ENCODE measurements around the gene SPINDOC. TPM values are rescaled to one million over a fixed set of nuclear protein-coding genes. Genes with fewer than 3 reads are reported as not detected.

SPINDOC gene
- polyA plus RNA-seq, 1 donor (not counting 4 experiments of a cell fraction or from before 2014, with no cell fraction given): 8.1 TPM

- TF ChIP-seq, protein P1, sequence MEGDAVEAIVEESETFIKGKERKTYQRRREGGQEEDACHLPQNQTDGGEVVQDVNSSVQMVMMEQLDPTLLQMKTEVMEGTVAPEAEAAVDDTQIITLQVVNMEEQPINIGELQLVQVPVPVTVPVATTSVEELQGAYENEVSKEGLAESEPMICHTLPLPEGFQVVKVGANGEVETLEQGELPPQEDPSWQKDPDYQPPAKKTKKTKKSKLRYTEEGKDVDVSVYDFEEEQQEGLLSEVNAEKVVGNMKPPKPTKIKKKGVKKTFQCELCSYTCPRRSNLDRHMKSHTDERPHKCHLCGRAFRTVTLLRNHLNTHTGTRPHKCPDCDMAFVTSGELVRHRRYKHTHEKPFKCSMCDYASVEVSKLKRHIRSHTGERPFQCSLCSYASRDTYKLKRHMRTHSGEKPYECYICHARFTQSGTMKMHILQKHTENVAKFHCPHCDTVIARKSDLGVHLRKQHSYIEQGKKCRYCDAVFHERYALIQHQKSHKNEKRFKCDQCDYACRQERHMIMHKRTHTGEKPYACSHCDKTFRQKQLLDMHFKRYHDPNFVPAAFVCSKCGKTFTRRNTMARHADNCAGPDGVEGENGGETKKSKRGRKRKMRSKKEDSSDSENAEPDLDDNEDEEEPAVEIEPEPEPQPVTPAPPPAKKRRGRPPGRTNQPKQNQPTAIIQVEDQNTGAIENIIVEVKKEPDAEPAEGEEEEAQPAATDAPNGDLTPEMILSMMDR (optimal IDR thresholded peaks at IDR 0.05 in 1 of 3, IDR thresholded peaks at IDR 0.05 in 1 of 3, conservative IDR thresholded peaks at IDR 0.05 in 1 of 3; ENCODE audit: extremely low read depth in 1 of 3, insufficient read depth in 2 of 3, low read length in 3 of 3): no peak
- no peak for TF ChIP-seq EZH2 (IDR thresholded peaks at IDR 0.05; ENCODE audit: low read length)
- H3K27me3 ChIP-seq (ENCODE audit: control insufficient read depth, extremely low read depth, insufficient read depth, low read length): no peaks in the 10 kb centered on the region
- no peak overlapping the region for H3K4me3 ChIP-seq (ENCODE audit: control insufficient read depth in 2 of 3, extremely low read depth in 1 of 3, insufficient read depth in 2 of 3, low read depth in 1 of 3, low read length in 3 of 3)
- FAIRE-seq: no peak
- peaks cover 28% of the 10 kb centered on the region for H3K4me1 ChIP-seq (ENCODE audit: control insufficient read depth, extremely low read depth, insufficient read depth, low read length)
- H3K9ac ChIP-seq (ENCODE audit: control insufficient read depth, extremely low read depth, insufficient read depth, low read length): no peak overlapping the region
- no peak overlapping the region for H3K27ac ChIP-seq (ENCODE audit: control insufficient read depth, insufficient read depth, low read length)
- peaks cover 5 to 11% of the 10 kb centered on the region in 2 experiments for H3K36me3 ChIP-seq (ENCODE audit: control insufficient read depth in 2 of 2, extremely low read depth in 1 of 2, insufficient read depth in 2 of 2, low read length in 2 of 2)
- H3K9me3 ChIP-seq (ENCODE audit: control insufficient read depth, low read depth, low read length): no peaks in the 10 kb centered on the region
- H3K79me2 ChIP-seq (ENCODE audit: control insufficient read depth, insufficient read depth, low read length): peaks cover 86% of the 10 kb centered on the region
- no peak overlapping the region for H2AFZ ChIP-seq (ENCODE audit: control insufficient read depth, low read length)
- H3K9me1 ChIP-seq (ENCODE audit: control insufficient read depth, extremely low read depth, insufficient read depth, low read length): peaks cover 8% of the 10 kb centered on the region
- DNase-seq (ENCODE audit: low read depth, low spot score): no peak
- peaks cover 19% of the 10 kb centered on the region for H4K20me1 ChIP-seq (ENCODE audit: control insufficient read depth, extremely low read depth, insufficient read depth, low read length)
- no peak overlapping the region for H3K4me2 ChIP-seq (ENCODE audit: control insufficient read depth, extremely low read depth, insufficient read depth, low read depth, low read length)
- dilution Hi-C loops (cut with MboI; ENCODE audit: extremely low pct_ligation_motif_present, low sequenced_read_pairs): no loop called here
Observed at GRCh38 chr11:63849691-63850090, 36.4 kb downstream of the SPINDOC start.

- dilution Hi-C loops (cut with MboI; ENCODE audit: extremely low pct_ligation_motif_present, low sequenced_read_pairs): no loop called here
- DNase-seq (ENCODE audit: low read depth, low spot score): no peak
- TF ChIP-seq, protein P1 (optimal IDR thresholded peaks at IDR 0.05 in 1 of 3, IDR thresholded peaks at IDR 0.05 in 1 of 3, conservative IDR thresholded peaks at IDR 0.05 in 1 of 3; ENCODE audit: extremely low read depth in 1 of 3, insufficient read depth in 2 of 3, low read length in 3 of 3): no peak
- H3K9ac ChIP-seq (ENCODE audit: control insufficient read depth, extremely low read depth, insufficient read depth, low read length): no peak overlapping the region
- FAIRE-seq: no peak
- H3K9me1 ChIP-seq (ENCODE audit: control insufficient read depth, extremely low read depth, insufficient read depth, low read length): peaks cover 1% of the 10 kb centered on the region
- peaks cover 16% of the 10 kb centered on the region for H3K4me1 ChIP-seq (ENCODE audit: control insufficient read depth, extremely low read depth, insufficient read depth, low read length)
- H3K27ac ChIP-seq (ENCODE audit: control insufficient read depth, insufficient read depth, low read length): no peak overlapping the region
- peaks cover 7 to 11% of the 10 kb centered on the region in 2 experiments for H3K36me3 ChIP-seq (ENCODE audit: control insufficient read depth in 2 of 2, extremely low read depth in 1 of 2, insufficient read depth in 2 of 2, low read length in 2 of 2)
- H3K4me2 ChIP-seq (ENCODE audit: control insufficient read depth, extremely low read depth, insufficient read depth, low read depth, low read length): no peak overlapping the region
- H3K27me3 ChIP-seq (ENCODE audit: control insufficient read depth, extremely low read depth, insufficient read depth, low read length): no peaks in the 10 kb centered on the region
- H3K9me3 ChIP-seq (ENCODE audit: control insufficient read depth, low read depth, low read length): no peaks in the 10 kb centered on the region
- H4K20me1 ChIP-seq (ENCODE audit: control insufficient read depth, extremely low read depth, insufficient read depth, low read length): peaks cover 7% of the 10 kb centered on the region
- H3K79me2 ChIP-seq (ENCODE audit: control insufficient read depth, insufficient read depth, low read length): peaks cover 86% of the 10 kb centered on the region
- no peak overlapping the region for H2AFZ ChIP-seq (ENCODE audit: control insufficient read depth, low read length)
- no peak overlapping the region for H3K4me3 ChIP-seq (ENCODE audit: control insufficient read depth in 2 of 3, extremely low read depth in 1 of 3, insufficient read depth in 2 of 3, low read depth in 1 of 3, low read length in 3 of 3)
Observed at GRCh38 chr11:63850920-63851319, 37.7 kb downstream of the SPINDOC start.

All from keratinocyte (primary cell).